ENCODE measurements around the gene AKAP8.
"Not testable (repeated sequence)": the region's sequence is repeated elsewhere in the genome, so short reads cannot be mapped to it uniquely, and the experiment has no call there.

The AKAP8 gene

DNA sequence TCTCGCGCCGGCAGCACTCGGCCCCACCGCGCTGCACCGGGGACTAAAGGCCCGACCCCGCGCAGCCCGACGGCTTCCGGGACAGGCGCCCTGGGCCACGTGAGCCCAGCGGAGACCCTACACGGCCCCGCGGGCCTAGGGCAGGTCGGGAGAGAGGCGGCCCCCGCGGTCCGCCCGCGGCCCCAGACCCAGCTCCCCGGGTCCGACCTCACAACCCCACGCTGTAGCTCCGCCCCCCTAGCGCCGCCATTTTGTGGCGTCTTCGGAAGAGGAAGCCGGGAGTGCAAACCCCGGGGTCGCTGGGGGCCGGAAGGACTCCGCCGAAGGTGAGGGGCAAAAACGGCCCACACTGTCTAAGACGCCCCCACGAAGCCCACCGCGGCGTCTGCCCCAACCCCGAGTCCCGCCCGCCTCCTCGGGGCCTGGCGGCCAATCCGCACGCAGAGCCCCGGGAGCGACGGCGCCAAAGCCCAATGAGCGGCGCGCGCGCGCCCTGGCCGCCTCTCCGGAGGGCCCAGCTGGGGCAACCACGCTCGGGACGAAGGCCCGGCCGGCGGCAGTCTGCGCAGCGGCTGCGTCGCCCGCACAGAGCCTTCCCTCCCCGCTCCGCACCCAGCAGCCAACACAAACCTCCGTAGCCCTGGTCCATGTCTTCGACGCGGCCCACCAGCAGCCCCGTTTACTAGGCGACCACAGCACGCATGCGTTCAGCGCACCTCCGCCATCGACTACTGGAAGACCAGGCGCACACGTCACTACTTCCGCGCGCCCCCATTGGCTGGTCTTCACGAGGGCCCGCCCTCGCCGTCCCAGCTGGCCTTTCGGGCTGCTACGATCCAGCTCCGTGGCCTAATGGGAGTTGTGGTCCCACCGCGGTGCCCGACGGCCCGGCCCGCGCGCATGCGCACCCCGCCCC is at the start of gene AKAP8:
Gene AKAP8, minus strand, starts transcription at position 705 of the 916 bp plus-strand sequence. Its CDS starts 56 bp downstream, at position 649.
- peak; percentile 99 for DNase-seq (ENCODE audit: low spot score)

DNA sequence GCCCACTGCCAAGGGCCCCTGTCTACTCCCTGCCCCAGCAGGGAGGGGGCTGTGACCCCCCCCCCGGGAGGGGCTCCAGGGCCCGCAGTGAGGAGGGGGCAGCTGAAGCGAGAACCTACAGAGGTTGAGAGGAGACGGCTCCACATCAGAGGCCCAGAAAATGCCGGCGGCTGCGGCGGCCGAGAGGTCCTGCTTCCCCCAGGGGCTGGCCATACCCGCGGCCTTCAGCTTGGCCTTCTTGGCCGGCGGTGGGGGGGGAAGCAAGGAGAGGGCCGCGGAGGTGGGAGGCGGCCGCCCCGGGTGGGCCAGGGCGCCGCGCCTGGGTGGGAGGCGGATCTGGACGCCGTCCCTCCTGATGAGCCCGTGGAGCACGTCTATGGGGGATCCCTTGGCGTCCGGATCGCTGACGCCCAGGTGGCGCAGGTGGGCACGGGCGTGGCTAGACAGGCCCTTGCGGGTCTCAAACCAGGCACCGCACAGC is 48.4 kb upstream of the AKAP8 start:
- no peak for DNase-seq (ENCODE audit: low spot score)

DNA sequence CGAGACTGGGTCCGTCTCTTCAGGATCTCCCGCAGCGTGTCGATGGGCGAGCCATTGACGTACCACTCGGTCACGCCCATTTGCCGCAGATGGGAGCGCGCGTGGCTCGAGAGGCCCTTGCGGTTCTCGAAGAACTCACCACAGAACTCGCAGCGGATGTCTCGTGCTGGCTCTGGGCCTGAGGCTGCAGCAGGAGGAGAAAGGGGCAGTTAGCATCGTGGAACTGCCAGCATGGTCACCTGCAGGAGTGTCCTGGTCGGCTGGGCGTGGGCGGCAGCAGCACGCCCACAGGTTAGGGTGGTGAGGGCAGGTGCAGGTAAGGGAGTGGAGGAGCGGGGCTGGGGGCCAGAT is 47.7 kb upstream of the AKAP8 start:
- DNase-seq (ENCODE audit: low spot score): no peak

DNA sequence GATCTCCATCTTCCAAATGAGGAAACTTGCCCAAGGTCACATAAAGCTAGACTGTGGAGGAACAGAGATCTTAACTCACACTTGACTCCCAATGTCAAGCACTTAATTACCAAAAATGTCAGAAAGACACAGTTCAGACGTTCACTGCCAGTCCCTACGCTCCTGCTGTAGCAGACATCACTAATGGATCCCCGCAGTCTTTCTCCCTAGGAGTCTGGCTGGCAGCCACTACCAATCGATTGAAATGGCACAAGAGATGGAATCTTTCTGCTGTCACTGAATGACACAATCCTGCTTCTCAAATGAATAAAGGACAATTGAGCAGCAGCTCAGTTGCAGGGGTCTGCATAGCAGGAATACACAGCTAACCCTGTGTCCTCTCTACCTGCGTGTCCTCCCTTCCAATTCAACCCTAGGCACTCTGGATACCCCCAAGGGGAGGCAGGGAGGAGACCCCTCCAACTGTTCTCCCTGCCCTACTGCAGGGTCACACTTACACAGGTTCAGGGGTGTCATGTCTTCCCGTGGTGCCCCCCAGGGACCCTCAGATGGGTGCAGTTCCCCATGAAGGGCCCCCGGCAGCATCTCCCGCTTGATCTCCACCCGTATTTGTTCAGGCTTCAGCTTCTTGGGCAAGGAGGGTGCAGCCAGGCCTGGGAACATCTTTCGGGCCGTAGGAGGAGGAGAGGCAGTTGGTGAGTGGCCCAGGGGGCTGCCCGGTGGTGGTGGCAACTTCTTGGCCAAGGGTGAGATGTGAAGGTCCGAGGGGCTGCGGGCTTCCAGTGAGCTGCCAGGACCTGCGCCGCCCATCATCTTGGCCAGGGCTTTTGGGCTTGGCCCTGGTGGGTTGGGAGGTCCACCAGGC is 47.1 kb upstream of the AKAP8 start:
- no peak for DNase-seq (ENCODE audit: low spot score)

DNA sequence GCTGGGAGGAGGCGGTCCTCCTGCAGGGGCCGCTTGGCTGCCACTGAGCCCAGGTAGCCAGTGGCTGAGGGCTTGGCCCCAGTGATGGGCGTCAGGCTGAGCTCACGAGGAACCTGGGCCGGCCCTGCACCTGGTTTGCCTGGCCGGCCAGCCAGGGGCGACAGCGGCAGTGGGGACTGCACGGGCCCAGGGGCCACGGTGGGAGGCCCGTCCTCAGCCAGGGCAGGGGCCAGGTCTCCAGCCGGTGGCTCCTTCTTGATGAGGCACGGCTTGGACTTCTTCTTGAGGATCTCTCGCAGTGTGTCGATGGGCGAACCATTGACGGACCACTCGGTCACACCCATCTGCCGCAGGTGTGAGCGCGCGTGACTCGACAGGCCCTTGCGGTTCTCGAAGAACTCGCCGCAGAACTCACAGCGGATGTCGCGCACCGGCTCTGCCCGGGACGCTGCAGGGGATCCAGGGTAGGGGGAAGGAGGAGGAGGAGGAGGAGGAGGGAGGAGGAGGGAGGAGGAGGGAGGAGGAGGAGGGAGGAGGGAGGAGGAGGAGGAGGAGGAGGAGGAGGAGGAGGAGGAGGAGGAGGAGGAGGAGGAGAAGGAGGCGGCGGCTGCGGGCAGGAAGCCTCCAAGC is 45.8 kb upstream of the AKAP8 start:
- DNase-seq (ENCODE audit: low spot score): no peak

DNA sequence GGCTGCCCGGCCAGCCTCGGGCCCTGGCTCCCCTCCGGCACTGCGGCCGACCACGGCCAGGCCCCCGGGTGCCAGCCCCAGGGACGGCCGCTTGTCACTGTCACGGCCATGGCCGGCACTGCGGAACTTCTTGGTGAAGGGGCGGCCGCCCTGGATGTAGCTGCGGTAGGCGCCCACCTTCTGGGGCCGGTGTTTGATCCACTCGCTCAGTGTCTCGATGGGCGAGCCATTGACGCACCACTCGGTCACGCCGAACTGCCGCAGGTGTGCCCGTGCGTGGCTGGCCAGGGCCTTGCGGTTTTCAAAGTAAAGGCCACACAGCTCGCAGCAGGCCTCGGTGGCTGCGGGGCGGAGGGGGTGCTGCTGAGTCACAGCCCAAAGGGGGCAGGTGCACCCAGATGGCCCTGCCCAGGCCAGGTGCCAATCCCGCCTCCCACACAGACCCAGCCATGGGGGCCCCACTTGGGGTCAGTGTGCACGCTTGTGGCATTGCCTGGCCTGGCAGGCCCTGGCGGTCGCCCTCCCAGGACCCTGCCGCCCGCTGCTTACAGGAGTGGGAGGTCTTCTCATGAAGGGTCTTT is 45.2 kb upstream of the AKAP8 start:
- DNase-seq (ENCODE audit: low spot score): no peak

DNA sequence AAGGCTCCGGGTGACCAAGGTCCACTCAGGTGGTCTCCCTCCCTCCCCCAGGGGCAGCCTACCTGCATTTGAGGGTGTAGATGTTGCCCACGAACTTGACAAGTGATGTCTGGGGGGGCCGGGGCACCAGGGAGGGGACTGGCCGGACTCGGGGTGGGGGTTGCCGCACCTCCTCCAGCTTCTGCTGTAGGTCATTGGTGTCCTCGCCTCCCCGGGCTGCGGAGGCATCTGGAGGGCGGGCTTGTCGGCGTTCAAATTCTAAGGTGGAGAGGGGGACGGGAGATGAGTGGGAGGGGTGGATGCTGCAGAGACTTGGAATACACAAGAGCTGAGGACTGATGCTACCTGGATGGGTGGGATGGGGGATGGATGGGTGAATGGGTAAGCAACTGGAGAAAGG is 44.5 kb upstream of the AKAP8 start:
- DNase-seq (ENCODE audit: low spot score): no peak

DNA sequence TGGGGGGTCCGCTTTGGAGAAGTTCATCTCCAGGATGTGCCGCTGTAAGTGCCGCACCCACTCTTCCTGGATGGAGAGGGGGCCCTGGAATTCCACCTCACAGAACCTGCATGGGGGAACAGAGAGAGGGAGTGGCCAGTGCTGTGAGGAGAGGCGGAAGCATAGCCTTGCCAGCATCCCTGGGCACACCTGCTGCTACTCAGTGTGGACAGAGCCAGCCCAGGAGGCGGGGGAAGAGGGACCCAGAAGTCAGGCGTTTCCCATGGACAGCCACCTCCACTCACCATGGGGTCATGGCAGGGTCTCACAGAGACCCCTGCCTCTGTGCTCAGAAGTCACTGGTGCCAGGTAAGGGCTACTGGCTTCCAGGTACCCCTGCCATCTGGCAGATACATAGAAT is 43.5 kb upstream of the AKAP8 start:
- no peak for DNase-seq (ENCODE audit: low spot score)

DNA sequence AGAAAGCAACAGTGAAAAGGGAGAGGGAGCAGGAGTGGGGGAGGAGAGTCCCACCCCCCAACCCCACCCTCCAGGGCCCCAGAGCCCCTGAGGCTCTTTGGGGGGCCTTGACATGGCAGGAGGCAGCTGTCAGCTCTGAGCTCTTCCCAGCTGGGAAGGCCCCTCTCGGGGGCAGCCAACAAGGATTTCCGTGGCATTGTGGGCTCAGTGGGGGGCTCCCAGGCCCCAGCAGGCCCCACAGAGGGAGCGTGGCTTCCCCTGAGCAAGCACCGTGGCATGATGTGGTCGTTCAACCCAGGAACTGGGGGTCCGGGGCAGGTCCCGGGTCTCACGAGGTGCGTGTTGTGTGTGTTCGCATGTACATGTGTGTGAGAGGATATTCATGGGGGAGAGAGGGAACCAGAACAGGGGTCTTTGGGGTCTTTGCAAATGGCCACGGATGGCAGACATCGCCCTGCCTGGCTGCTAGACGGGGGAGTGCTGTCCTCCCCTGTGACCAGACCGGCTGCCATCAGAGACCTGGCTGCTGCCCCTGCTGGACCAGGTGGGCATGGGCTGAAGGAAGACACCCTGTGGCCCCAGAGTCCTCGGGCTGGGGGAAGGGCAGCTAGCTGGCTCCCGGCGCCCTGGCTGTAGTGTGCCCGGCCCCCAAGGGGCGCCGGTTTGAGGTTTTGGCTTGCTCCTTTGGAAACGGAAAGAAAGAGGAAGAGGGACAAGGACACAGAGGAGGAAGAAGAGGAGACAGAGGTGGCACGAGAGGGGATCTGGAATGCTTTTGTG is 42.9 kb upstream of the AKAP8 start:
- no peak for DNase-seq (ENCODE audit: low spot score)

DNA sequence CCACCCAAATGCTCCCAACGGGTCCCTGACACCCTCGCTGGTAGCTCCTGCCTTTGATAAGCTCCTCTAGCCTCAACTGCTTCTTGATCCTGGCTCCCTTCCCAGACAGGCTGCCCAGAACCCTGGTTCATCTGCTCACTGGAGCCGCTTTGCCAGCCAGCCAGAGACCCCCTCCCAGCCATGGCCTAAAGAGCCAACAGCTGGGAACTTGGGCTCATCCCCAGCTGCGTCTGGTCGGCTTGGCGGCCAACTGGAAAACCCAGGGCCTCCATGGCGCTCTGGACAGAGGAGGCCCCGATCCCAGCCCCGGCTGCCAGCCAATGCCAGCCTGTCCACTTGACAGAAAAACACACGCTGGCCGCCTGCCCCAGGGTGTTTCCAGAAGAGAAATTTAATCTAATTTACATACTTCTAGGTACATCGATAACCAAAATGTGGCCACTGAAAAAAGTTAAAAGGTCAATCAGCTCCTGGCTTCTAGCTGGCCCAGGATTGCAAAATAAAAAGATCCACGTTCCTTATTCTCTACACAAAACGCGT is 42.2 kb upstream of the AKAP8 start:
- DNase-seq (ENCODE audit: low spot score): peak; percentile 79

DNA sequence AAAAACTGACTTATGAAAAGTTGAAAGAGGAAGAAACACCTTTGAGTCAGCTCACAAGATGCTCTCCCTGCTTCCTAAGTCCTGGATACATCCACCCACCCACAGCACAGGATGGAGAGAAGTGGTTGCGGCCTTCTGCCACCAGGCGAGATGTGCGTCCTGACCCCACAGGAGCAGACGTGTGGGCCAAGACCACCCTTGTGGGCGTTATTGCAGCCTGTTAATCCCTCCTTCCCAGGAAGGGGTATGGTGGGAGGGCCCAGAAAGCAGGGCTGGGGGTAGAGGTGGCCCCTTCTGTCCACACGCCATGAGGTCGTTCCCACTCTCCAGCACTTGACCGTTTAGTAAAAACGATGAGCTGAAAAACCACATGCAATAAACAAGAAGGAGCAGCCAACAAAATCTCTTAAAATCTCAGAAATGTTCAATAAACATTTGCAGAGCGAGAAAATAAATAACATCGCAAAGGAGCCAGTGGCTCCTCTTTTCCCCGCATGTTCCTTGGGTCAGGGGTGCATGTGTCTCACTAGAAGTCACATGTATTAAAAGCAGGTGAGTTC is 41.6 kb upstream of the AKAP8 start:
- DNase-seq (ENCODE audit: low spot score): no peak

DNA sequence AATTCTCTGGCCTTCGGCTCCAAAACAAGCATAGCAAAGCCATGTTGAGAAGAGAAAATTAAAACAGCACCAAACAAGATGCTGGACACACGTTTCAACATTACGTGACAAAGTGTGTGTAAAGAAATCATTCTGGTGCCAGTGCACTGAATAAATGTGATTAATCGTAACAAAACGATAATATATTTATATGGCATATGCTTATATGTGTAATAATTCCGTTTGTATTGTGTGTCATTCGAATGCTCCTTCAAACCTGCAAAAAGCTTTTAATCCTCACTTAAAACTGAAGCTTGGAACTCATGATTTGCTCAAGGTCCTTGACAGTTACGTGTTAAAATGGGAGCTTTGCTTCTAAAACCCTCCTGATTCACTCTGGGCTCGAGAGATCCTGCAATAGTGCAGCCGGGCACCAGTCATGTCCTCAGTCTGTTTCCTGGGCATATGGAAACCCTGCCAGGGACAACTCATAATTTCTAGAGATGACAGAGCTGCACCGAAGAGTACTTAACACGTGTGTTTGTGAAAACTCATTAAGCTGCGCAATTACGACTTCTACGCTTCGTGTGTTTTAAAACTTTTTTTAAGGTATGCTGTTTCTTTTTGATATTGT is 39.9 kb upstream of the AKAP8 start:
- DNase-seq (ENCODE audit: low spot score): no peak

DNA sequence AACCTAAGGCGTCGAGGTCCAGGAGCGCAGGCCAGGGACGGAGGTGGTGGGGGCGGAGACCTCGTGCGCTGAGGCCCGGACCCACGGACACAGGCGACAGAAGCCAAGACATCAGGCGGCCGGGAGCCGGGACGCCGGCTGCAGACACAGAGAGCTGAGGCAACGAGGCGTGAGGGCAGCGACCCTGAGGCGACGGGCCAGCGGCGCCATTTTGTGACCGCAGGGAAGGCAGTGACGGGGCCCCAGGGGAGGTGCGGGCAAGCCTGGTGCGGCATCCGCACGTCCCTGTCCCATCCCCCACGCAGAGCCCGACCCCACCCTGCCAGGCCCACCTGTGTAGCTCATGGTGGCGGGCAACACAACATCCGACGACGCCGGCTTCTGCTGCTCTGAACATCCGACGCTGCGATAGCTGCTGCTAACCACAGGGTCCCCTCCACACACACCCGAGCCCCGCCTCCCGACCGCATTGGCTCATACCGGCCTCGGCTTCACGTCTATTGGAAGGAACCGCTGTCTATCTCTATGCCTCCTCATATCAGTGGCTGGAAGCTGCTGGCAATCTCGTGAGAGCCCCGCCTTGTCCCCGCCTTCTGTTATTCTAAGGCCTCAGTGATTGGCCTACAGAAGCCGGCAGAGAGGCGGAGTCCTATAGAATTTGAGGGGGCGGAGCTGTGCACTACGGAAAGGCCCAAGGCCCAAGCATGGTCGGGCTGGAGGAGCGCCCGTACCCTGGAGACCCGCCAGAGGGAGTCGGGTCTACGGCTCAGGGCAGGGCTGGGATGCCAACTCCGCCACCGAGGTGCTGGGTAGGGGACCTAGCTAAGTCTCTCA is 39.2 kb upstream of the AKAP8 start, which contains the start of gene AKAP8L:
Gene AKAP8L, minus strand, starts transcription at position 410 of the 834 bp plus-strand sequence. Its CDS starts 65 bp downstream, at position 345.
- peak; percentile 98 for DNase-seq (ENCODE audit: low spot score)

DNA sequence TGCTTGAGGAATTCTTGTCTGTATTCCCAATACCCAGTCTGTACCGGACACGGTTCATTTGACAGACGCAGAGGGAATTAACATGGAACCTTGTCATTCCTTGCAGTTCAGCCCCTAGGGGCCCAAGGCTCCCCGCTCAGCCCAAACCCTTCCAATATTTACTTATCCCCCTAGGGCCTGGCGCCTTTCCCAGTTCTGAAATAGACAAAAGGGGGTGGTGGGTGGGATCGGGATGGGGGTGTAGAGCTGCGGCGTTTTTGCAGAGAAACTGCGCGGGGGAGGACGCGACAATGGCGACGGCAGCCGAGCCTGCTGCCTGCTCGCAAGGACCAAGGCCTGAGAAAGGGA is 38.6 kb upstream of the AKAP8 start:
- DNase-seq (ENCODE audit: low spot score): no peak

DNA sequence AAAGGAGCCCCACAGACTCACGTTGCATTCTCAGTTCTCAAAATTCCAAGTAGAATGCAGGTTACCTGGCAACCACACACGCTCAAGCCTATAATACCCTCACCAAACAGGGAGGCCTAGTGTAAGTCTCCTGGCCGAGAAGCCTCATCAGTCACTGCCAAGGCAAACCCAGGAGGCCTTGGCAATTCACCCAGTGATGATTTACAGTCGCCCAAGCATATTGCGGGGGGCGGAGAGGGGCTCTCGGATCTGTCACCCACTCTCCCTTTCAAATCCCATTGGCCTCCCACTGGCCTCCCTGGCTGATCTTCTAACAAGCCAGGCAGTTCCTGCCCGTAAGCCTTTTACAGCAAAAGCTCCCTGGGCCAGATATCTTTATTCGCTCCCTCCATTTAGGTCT is 38.1 kb upstream of the AKAP8 start:
- no peak for DNase-seq (ENCODE audit: low spot score)

DNA sequence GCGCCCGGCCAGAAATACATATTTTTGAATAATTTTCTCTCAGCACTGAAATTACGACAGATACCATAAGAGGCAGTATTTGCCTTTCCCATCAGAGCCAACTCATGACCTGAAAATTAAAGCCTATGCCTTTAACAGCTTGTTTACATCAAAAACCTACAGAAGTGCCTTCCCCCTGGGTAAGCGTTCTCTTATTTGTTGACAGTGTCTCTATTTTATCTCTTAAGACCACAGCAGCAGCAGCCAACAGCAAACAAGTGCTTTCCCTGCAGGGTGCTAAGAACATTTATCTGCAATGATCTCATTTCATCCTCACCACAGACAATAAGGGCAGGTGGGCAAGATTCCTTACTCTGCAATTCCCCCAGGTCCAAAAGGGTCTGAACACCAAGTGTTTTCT is 33.2 kb upstream of the AKAP8 start:
- DNase-seq (ENCODE audit: low spot score): no peak

DNA sequence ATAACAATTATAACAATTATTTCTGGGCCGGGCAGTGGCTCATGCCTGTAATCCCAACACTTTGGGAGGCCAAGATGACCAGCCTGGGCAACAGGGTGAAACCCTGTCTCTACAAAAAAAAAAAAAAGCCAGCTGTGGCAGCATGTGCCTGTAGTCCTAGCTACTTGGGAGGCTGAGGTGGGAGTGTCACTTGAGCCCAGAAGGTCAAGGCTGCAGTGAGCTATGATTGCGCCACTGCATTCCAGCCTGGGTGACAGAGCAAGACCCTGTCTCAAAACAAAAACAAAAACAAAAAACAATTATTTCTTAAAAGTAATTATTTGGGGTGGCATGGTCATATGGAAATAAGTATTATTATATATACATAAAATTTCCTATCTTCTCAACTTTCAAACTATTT is 31.8 kb upstream of the AKAP8 start:
- not testable (repeated sequence) for DNase-seq (ENCODE audit: low spot score)

DNA sequence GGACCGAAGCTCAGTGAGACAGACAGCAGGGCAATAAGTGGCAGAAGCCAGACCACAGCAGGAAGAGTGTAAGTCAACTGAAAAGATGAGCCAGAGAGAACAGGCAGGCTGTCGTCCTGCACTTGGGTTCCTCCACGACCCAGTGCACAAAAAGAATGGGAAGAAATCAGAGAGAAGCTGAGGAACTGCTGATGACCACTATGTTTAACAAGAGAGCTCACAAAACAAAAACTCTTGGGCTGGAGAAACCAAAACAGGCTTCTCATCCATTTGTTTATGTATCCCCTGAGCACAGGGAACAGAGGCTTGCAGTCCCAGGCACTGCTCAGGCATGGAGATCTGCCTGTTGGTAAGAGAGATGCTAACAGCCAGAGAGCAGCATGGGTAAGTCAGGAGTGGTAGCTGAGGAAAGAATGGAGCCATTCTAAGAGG is 25.2 kb upstream of the AKAP8 start:
- no peak for DNase-seq (ENCODE audit: low spot score)

DNA sequence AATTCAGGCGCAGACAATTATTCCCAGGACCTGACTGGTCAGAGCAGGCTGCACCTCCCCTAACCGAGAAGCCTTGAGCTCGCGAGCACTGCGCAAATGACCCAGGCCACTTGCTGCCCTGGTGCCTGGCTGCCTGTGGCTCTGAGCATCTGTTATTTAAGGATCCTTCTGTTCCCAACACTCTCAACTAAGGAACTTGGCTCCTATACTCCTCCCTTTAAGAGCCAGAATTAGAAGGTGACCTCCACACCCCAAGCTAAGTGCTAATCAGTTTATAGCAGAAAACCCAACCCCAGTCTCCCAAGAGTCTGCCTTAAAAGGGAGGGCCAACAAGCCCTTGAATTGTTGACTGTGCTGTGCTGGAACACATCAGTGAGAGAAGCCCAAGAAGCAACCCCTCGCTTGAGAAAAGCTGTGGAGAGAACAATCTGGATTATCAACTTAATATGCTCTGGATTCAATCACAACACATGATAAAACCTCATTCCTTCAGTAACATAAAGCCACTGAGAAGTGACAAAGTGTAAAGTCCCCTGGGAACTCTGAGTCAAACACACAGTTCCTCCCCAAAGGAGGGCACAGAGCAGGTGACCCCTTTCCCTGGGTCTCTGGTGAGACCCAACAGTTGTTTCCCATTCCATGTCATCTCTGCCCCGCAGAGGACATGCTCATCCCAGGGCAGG is 24.7 kb upstream of the AKAP8 start:
- no peak for DNase-seq (ENCODE audit: low spot score)
